Cardiac fibroblast (primary cell): Measurements from ENCODE around the gene ITPR2.
A peak's percentile ranks its signal among the peaks of the same experiment; 100 is the strongest.

ENCODE experiments used
- DNase-seq, 2 donors: peaks; one replicate each; pipeline versions ENCODE4 v3.0.0 to v3.0.0-alpha.2; 2010; ENCODE audit warnings: low read depth in 2 of 2
- H3K4me3 ChIP-seq, 2 donors: replicated peaks in 1 of 2; 1 replicate in 1 of 2; 2 replicates in 1 of 2; pipeline ENCODE4 v1.5.1; 2011; ENCODE audit warnings: low read depth in 2 of 2, low read length in 2 of 2, mild to moderate bottlenecking in 2 of 2, moderate library complexity in 1 of 2
- TF ChIP-seq, protein P1 (sequence below): IDR thresholded peaks from one replicate; pipeline ENCODE4 v1.5.1; 2011; ENCODE audit warnings: low read depth, mild to moderate bottlenecking, low read length, inconsistent platforms

ITPR2 gene

DNA sequence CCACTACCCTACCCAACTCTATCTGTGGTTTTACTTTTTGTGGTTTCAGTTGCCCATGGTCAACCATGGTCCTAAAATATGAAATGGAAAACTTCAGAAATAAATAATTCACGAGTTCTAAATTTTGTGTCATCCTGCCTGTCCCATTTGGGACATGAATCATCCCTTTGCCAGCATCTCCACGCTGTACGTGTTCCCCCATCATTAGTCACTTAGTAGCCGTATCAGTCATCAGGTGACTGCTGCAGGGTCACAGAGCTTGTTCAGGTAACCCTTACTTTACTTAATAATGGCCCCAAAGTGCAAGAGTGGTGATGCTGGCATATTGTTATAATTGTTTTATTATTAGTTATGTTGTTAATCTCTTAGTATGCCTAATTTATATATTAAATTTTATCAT is 209.9 kb downstream of the ITPR2 start:
- DNase-seq: peak in 1 of 2 donors; percentile 44
- TF ChIP-seq, protein P1, sequence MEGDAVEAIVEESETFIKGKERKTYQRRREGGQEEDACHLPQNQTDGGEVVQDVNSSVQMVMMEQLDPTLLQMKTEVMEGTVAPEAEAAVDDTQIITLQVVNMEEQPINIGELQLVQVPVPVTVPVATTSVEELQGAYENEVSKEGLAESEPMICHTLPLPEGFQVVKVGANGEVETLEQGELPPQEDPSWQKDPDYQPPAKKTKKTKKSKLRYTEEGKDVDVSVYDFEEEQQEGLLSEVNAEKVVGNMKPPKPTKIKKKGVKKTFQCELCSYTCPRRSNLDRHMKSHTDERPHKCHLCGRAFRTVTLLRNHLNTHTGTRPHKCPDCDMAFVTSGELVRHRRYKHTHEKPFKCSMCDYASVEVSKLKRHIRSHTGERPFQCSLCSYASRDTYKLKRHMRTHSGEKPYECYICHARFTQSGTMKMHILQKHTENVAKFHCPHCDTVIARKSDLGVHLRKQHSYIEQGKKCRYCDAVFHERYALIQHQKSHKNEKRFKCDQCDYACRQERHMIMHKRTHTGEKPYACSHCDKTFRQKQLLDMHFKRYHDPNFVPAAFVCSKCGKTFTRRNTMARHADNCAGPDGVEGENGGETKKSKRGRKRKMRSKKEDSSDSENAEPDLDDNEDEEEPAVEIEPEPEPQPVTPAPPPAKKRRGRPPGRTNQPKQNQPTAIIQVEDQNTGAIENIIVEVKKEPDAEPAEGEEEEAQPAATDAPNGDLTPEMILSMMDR: no peak
- H3K4me3 ChIP-seq: no peak overlapping the region

DNA sequence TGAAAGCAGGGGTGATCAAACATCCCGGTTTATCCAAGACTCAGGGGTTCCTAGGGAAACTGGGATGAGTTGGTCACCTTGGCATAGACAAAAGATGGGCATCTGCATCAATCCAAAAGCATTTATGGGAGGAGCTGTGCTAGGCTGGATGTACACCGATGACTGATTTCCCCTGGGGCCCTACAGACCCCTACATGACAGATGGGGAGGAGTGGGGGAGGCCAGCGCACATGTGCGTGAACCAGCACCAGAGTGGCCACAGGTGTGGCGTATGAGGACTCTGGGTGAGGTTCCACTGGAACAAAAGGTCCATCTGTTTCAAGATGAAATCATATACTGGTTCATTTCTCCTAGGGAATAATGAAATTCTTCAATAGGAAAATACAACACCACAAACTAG is 210.4 kb downstream of the ITPR2 start:
- H3K4me3 ChIP-seq: no peak overlapping the region
- TF ChIP-seq, protein P1: no peak
- DNase-seq: no peak

DNA sequence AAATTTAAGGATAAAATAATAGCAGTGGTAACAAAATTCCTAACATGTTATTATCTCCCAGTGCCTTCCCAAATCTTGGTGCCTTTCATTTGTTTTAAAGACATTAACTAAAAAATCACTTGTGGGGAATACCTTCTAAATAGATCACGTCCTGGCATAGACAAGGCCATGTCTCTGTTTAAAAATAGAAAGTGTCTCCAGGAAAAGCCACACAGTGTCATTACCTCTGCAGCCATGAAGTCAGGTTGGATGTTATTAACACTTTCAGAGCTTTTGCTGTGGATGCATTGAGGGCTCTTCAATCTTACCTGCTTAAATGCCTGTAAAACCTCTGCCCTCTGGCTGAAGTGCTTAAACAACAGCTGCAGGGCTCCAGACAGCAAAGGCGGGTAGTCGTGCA is 211.1 kb downstream of the ITPR2 start:
- TF ChIP-seq, protein P1: no peak
- DNase-seq: no peak
- H3K4me3 ChIP-seq: no peak overlapping the region

DNA sequence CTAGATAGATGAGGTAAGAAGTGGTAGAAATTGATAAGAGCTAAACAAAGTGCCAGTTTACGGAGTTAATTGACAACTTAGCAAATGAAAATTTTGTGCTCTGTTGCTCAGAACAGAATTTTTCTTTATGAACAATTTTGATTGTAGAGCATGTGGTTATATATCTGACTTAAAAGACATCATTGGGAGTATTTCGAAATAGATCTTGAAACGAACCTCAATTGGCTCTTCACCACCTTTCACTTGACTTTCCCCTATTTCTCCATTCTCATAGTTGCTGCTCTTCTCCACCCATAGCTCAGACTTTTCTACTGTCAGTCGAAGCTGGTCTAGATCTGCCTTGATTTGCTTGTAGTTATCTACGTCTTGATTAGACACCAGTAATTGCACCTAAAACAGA is 212.1 kb downstream of the ITPR2 start:
- no peak for DNase-seq
- H3K4me3 ChIP-seq: no peak overlapping the region
- TF ChIP-seq, protein P1: no peak

DNA sequence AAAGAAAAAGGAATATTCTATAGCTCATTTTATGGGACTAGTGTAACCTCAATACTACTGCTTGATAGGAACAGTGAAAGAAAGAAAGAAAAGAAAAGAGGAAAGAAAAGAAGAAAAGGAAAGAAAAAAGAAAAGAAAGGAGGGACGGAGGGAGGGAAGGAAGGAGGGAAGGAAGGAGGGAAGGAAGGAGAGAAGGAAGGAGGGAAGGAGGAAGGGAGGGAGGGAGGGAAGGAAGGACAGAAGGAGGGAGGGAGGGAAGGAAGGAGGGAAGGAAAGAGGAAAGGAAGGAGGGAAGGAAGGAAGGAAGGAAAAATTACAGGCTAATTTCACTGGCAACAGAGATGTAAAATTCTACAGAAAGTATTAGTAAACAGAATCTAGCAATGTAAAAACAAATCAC is 215.5 kb downstream of the ITPR2 start:
- H3K4me3 ChIP-seq: no peak overlapping the region
- TF ChIP-seq, protein P1: no peak
- DNase-seq: no peak

DNA sequence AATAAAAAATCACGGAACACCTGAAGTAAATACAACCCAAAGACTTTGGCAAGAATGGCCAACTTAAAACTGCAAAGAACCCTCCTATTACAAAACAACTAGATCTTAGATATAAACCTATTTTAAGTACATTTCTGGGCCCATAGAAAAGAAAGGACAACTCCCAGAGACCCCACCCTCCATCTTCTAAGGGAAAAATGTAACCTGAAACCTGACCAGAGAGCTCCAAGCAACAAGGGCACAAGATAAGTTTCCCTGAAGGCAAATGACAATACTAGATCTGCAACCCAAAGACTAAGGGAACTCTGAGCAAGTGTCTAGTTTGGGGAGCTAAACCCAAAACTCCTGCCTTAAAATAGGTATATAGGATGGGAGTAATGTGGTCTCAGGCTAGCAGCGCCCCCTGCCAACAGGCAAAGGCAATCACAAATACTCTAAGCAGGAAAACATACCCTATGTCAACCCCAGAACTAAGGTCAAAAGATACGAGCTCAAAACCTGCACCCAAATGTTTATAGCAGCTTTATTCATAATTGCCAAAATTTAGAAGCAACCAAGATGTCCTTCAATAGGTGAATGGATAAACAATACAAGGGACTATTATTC is 218.9 kb downstream of the ITPR2 start:
- DNase-seq: peak; percentile 50 to 55
- no peak overlapping the region for H3K4me3 ChIP-seq
- TF ChIP-seq, protein P1: peak; percentile 73

DNA sequence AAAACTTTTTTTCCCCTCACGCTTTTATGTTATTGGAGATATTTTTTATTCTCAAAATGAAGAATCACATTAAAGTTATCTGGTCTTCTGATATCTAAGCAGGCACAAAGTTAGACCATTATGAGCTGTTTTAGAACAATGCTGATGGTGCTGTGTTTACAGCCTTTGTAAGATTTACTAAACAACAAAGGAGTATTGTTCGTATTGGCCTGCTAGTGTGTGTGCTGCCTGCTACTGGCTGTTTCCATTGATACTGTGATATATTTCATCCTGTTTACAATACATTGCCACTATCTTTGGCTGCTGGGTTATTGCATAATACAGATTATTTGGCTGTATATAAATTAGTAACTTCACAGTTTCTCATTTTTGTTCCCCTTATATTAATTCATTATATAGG is 220.8 kb downstream of the ITPR2 start:
- TF ChIP-seq, protein P1: no peak
- no peak for DNase-seq
- H3K4me3 ChIP-seq: no peak overlapping the region
